DND-41 (cell line): ENCODE measurements around the gene RYR3.

Experiments
- ATAC-seq: fragments of 200-7000 bp; cut with Tn5 transposase; 3 replicates; pipeline ENCODE4 v1.9.1; 2021; ENCODE audit warnings: low read depth; ENCODE audit not compliant: insufficient read depth
- DNase-seq: peaks from one replicate; pipeline ENCODE4 v3.0.0-alpha.2; 2020
- H2AFZ ChIP-seq: 2 replicates; pipeline ENCODE4 v1.6.0; 2012; ENCODE audit warnings: low read depth, low read length
- H3K27ac ChIP-seq: 2 replicates; pipeline ENCODE4 v1.5.1; 2012; ENCODE audit warnings: low read length, inconsistent platforms
- H3K27me3 ChIP-seq: fragments of 200-600 bp; sonication (generic); 2 replicates; pipeline ENCODE4 v1.6.0; 2012; ENCODE audit warnings: low read length, mild to moderate bottlenecking, inconsistent platforms; ENCODE audit not compliant: insufficient read depth, poor library complexity
- H3K36me3 ChIP-seq: 2 replicates; pipeline ENCODE4 v1.5.1; 2012; ENCODE audit warnings: low read length, inconsistent platforms; ENCODE audit not compliant: insufficient read depth
- H3K4me1 ChIP-seq: 2 replicates; pipeline ENCODE4 v1.5.1; 2012; ENCODE audit warnings: mild to moderate bottlenecking, low read length; ENCODE audit not compliant: insufficient read depth
- H3K4me2 ChIP-seq: 2 replicates; pipeline ENCODE4 v1.6.0; 2012; ENCODE audit warnings: mild to moderate bottlenecking, moderate library complexity, low read length, inconsistent platforms; ENCODE audit not compliant: insufficient read depth
- H3K4me3 ChIP-seq, 2 experiments: fragments of 200-600 bp in 1 of 2; shearing (Covaris generic) in 1 of 2; 2 replicates each; pipeline ENCODE4 v1.5.1; 2012 to 2016; ENCODE audit warnings: inconsistent platforms in 2 of 2, low read length in 2 of 2, mild to moderate bottlenecking in 2 of 2, low read depth in 1 of 2, moderate library complexity in 1 of 2
- H3K79me2 ChIP-seq: 2 replicates; pipeline ENCODE4 v1.6.0; 2012; ENCODE audit warnings: low read length, inconsistent platforms; ENCODE audit not compliant: insufficient read depth
- H3K9ac ChIP-seq: 2 replicates; pipeline ENCODE4 v1.6.0; 2012; ENCODE audit warnings: low read depth, mild to moderate bottlenecking, inconsistent platforms, low read length, moderate library complexity
- H3K9me3 ChIP-seq: 2 replicates; pipeline ENCODE4 v1.5.1; 2012; ENCODE audit warnings: low read length, moderate library complexity, mild to moderate bottlenecking, inconsistent platforms; ENCODE audit not compliant: insufficient read depth, severe bottlenecking
- H4K20me1 ChIP-seq: 2 replicates; pipeline ENCODE4 v1.6.0; 2012; ENCODE audit warnings: low read length; ENCODE audit not compliant: insufficient read depth
- CTCF ChIP-seq: IDR thresholded peaks from 2 replicates; pipeline ENCODE4 v1.5.1; 2012; ENCODE audit warnings: borderline replicate concordance, low read length, moderate library complexity, mild to moderate bottlenecking; ENCODE audit not compliant: poor library complexity, severe bottlenecking; ENCODE audit errors: extremely low read depth
- EZH2 ChIP-seq: IDR thresholded peaks from 3 replicates; pipeline ENCODE4 v1.6.1; 2012; ENCODE audit warnings: borderline replicate concordance, low read depth, mild to moderate bottlenecking, moderate library complexity, low read length, inconsistent platforms; ENCODE audit not compliant: severe bottlenecking

RYR3 gene

GRCh38 chr15:33503681-33504080 lies 192.9 kb downstream of the RYR3 start:
- no peak overlapping the region for H3K4me3 ChIP-seq
- H3K79me2 ChIP-seq = no peaks in the 10 kb centered on the region
- H3K9ac ChIP-seq = no peak overlapping the region
- no peaks in the 10 kb centered on the region for H3K9me3 ChIP-seq
- H3K27ac ChIP-seq = no peak overlapping the region
- no peaks in the 10 kb centered on the region for H4K20me1 ChIP-seq
- H3K27me3 ChIP-seq = no peaks in the 10 kb centered on the region
- DNase-seq (no peak), ATAC-seq (no peak)
- H3K4me2 ChIP-seq = no peak overlapping the region
- TF ChIP-seq EZH2 = no peak
- no peak for TF ChIP-seq CTCF
- H2AFZ ChIP-seq = no peak overlapping the region
- H3K4me1 ChIP-seq = no peaks in the 10 kb centered on the region
- no peaks in the 10 kb centered on the region for H3K36me3 ChIP-seq

GRCh38 chr15:33506781-33507296 lies 196.1 kb downstream of the RYR3 start:
- Histone ChIP-seq H3K9me3 (no peaks in the 10 kb centered on the region), H2AFZ (no peak overlapping the region), H4K20me1 (no peaks in the 10 kb centered on the region), H3K27me3 (no peaks in the 10 kb centered on the region), H3K4me3 (no peak overlapping the region), H3K4me2 (no peak overlapping the region), H3K79me2 (no peaks in the 10 kb centered on the region), H3K4me1 (no peaks in the 10 kb centered on the region), H3K36me3 (no peaks in the 10 kb centered on the region), H3K9ac (no peak overlapping the region), H3K27ac (no peak overlapping the region)
- ATAC-seq (no peak), DNase-seq (no peak)
- no peak for TF ChIP-seq CTCF
- no peak for TF ChIP-seq EZH2

GRCh38 chr15:33508703-33509102 lies 197.9 kb downstream of the RYR3 start:
- no peaks in the 10 kb centered on the region for H3K4me1 ChIP-seq
- H3K9me3 ChIP-seq = no peaks in the 10 kb centered on the region
- no peak overlapping the region for H3K9ac ChIP-seq
- H3K27me3 ChIP-seq = no peaks in the 10 kb centered on the region
- H2AFZ ChIP-seq = no peak overlapping the region
- no peak overlapping the region for H3K27ac ChIP-seq
- H3K36me3 ChIP-seq = no peaks in the 10 kb centered on the region
- no peaks in the 10 kb centered on the region for H3K79me2 ChIP-seq
- H4K20me1 ChIP-seq = no peaks in the 10 kb centered on the region
- H3K4me3 ChIP-seq = no peak overlapping the region
- ATAC-seq (no peak), DNase-seq (no peak)
- no peak for TF ChIP-seq EZH2
- TF ChIP-seq CTCF = no peak
- H3K4me2 ChIP-seq = no peak overlapping the region

- Histone ChIP-seq H3K9ac (no peak overlapping the region), H3K27ac (no peak overlapping the region), H3K27me3 (no peaks in the 10 kb centered on the region), H2AFZ (no peak overlapping the region), H3K9me3 (no peaks in the 10 kb centered on the region), H3K79me2 (no peaks in the 10 kb centered on the region), H4K20me1 (no peaks in the 10 kb centered on the region), H3K4me1 (no peaks in the 10 kb centered on the region), H3K4me2 (no peak overlapping the region), H3K36me3 (no peaks in the 10 kb centered on the region), H3K4me3 (no peak overlapping the region)
- no peak for DNase-seq
- ATAC-seq = no peak
- TF ChIP-seq EZH2 = no peak
- TF ChIP-seq CTCF = no peak
Measured at GRCh38 chr15:33515121-33515520, 204.4 kb downstream of the RYR3 start.
